ENCODE measurements around the gene C1QTNF3.
"Not testable (repeated sequence)": the region's sequence is repeated elsewhere in the genome, so short reads cannot be mapped to it uniquely, and the experiment has no call there.

DNA sequence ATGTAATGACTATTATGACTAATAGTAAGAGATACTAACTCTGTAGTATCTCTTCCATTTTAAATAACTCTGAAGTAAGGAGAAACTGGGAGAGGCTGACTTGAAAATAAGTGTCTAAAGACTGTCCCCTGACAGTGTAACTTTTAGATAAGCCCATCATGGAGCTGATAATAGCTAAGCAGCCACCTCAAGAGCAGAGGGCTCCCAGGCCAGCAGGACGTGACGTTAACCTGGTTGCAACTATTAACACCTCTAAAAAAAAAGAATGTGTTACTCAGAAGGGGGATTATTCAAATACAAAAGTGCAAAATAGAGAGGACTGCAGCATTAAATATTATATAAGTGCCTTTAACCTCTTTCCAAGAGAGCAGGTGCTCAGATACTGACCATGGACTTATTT lies 34.6 kb upstream of the C1QTNF3 start:
- TF ChIP-seq CTCF (IDR thresholded peaks at IDR 0.05); POLR2A (IDR thresholded peaks at IDR 0.05; ENCODE audit: low read depth); POLR2AphosphoS5 (IDR thresholded peaks at IDR 0.05); EP300 (IDR thresholded peaks at IDR 0.05): not testable (repeated sequence)

All from esophagus muscularis mucosa (tissue), 4 donors.